ENCODE measurements around the gene RNF2. TPM values are rescaled to one million over a fixed set of nuclear protein-coding genes. Genes with fewer than 3 reads are reported as not detected.
"Not testable (repeated sequence)": the region's sequence is repeated elsewhere in the genome, so short reads cannot be mapped to it uniquely, and the experiment has no call there.

RNF2 gene
- total and polyA plus RNA-seq, 4 donors = 45.0 to 69.9 (median 57.6) TPM

GRCh38 chr1:185062710-185063370 lies 17.5 kb downstream of the RNF2 start:
- no peak for DNase-seq (ENCODE audit: low read depth in 4 of 6, low spot score in 6 of 6)
- Histone ChIP-seq H3K4me3 (ENCODE audit: low read depth, low read length) (no peak overlapping the region), H3K9me3 (ENCODE audit: control insufficient read depth, insufficient read depth, low read length) (no peaks in the 10 kb centered on the region), H3K4me1 (ENCODE audit: control insufficient read depth, insufficient read depth, low read length) (no peaks in the 10 kb centered on the region), H3K36me3 (ENCODE audit: control insufficient read depth, insufficient read depth, low read length) (no peaks in the 10 kb centered on the region), H3K27ac (ENCODE audit: low read depth, low read length) (no peak overlapping the region), H3K27me3 (ENCODE audit: control insufficient read depth, insufficient read depth, low read length) (no peaks in the 10 kb centered on the region)
- WGBS (ENCODE audit: insufficient coverage) = 80% methylated on average over 1 of the region's 1 CpG

GRCh38 chr1:185063719-185064118 lies 18.4 kb downstream of the RNF2 start:
- WGBS (ENCODE audit: insufficient coverage) = 63% methylated on average over 1 of the region's 2 CpGs
- no peak overlapping the region for H3K4me3 ChIP-seq (ENCODE audit: low read depth, low read length)
- H3K36me3 ChIP-seq (ENCODE audit: control insufficient read depth, insufficient read depth, low read length) = no peaks in the 10 kb centered on the region
- H3K27ac ChIP-seq (ENCODE audit: low read depth, low read length) = no peak overlapping the region
- DNase-seq (ENCODE audit: low read depth in 4 of 6, low spot score in 6 of 6) = no peak
- no peaks in the 10 kb centered on the region for H3K9me3 ChIP-seq (ENCODE audit: control insufficient read depth, insufficient read depth, low read length)
- H3K27me3 ChIP-seq (ENCODE audit: control insufficient read depth, insufficient read depth, low read length) = no peaks in the 10 kb centered on the region
- H3K4me1 ChIP-seq (ENCODE audit: control insufficient read depth, insufficient read depth, low read length) = no peaks in the 10 kb centered on the region

GRCh38 chr1:185065006-185065405 lies 19.6 kb downstream of the RNF2 start:
- H3K4me3 ChIP-seq (ENCODE audit: low read depth, low read length); DNase-seq (ENCODE audit: low read depth in 4 of 6, low spot score in 6 of 6); H3K4me1 ChIP-seq (ENCODE audit: control insufficient read depth, insufficient read depth, low read length); H3K9me3 ChIP-seq (ENCODE audit: control insufficient read depth, insufficient read depth, low read length); H3K27ac ChIP-seq (ENCODE audit: low read depth, low read length); H3K36me3 ChIP-seq (ENCODE audit: control insufficient read depth, insufficient read depth, low read length); H3K27me3 ChIP-seq (ENCODE audit: control insufficient read depth, insufficient read depth, low read length): not testable (repeated sequence)
- WGBS (ENCODE audit: insufficient coverage) = 100% methylated on average over 2 of the region's 3 CpGs

GRCh38 chr1:185066181-185066580 lies 20.8 kb downstream of the RNF2 start:
- no peak overlapping the region for H3K27ac ChIP-seq (ENCODE audit: low read depth, low read length)
- no peaks in the 10 kb centered on the region for H3K27me3 ChIP-seq (ENCODE audit: control insufficient read depth, insufficient read depth, low read length)
- no peak overlapping the region for H3K4me3 ChIP-seq (ENCODE audit: low read depth, low read length)
- no peaks in the 10 kb centered on the region for H3K36me3 ChIP-seq (ENCODE audit: control insufficient read depth, insufficient read depth, low read length)
- H3K9me3 ChIP-seq (ENCODE audit: control insufficient read depth, insufficient read depth, low read length) = no peaks in the 10 kb centered on the region
- no peaks in the 10 kb centered on the region for H3K4me1 ChIP-seq (ENCODE audit: control insufficient read depth, insufficient read depth, low read length)
- 100% methylated on average over 2 of the region's 2 CpGs for WGBS (ENCODE audit: insufficient coverage)
- no peak for DNase-seq (ENCODE audit: low read depth in 4 of 6, low spot score in 6 of 6)

- no peak overlapping the region for H3K4me3 ChIP-seq (ENCODE audit: low read depth, low read length)
- H3K27ac ChIP-seq (ENCODE audit: low read depth, low read length) = no peak overlapping the region
- no peaks in the 10 kb centered on the region for H3K27me3 ChIP-seq (ENCODE audit: control insufficient read depth, insufficient read depth, low read length)
- H3K9me3 ChIP-seq (ENCODE audit: control insufficient read depth, insufficient read depth, low read length) = no peaks in the 10 kb centered on the region
- H3K4me1 ChIP-seq (ENCODE audit: control insufficient read depth, insufficient read depth, low read length) = no peaks in the 10 kb centered on the region
- no peaks in the 10 kb centered on the region for H3K36me3 ChIP-seq (ENCODE audit: control insufficient read depth, insufficient read depth, low read length)
- DNase-seq (ENCODE audit: low read depth in 4 of 6, low spot score in 6 of 6) = no peak
Observed at GRCh38 chr1:185068341-185068740, 23.0 kb downstream of the RNF2 start.

- Histone ChIP-seq H3K4me1 (ENCODE audit: control insufficient read depth, insufficient read depth, low read length) (no peaks in the 10 kb centered on the region), H3K27ac (ENCODE audit: low read depth, low read length) (no peak overlapping the region), H3K9me3 (ENCODE audit: control insufficient read depth, insufficient read depth, low read length) (no peaks in the 10 kb centered on the region), H3K27me3 (ENCODE audit: control insufficient read depth, insufficient read depth, low read length) (no peaks in the 10 kb centered on the region), H3K36me3 (ENCODE audit: control insufficient read depth, insufficient read depth, low read length) (no peaks in the 10 kb centered on the region), H3K4me3 (ENCODE audit: low read depth, low read length) (no peak overlapping the region)
- 92% methylated on average over 2 of the region's 4 CpGs for WGBS (ENCODE audit: insufficient coverage)
- no peak for DNase-seq (ENCODE audit: low read depth in 4 of 6, low spot score in 6 of 6)
Observed at GRCh38 chr1:185069202-185069772, 23.9 kb downstream of the RNF2 start.

GRCh38 chr1:185070051-185070450 lies 24.7 kb downstream of the RNF2 start:
- Histone ChIP-seq H3K27me3 (ENCODE audit: control insufficient read depth, insufficient read depth, low read length) (no peaks in the 10 kb centered on the region), H3K36me3 (ENCODE audit: control insufficient read depth, insufficient read depth, low read length) (no peaks in the 10 kb centered on the region), H3K4me1 (ENCODE audit: control insufficient read depth, insufficient read depth, low read length) (no peaks in the 10 kb centered on the region)

GRCh38 chr1:185073725-185074124 lies 28.4 kb downstream of the RNF2 start:
- no peaks in the 10 kb centered on the region for H3K9me3 ChIP-seq (ENCODE audit: control insufficient read depth, insufficient read depth, low read length)
- no peak overlapping the region for H3K27ac ChIP-seq (ENCODE audit: low read depth, low read length)
- no peak for DNase-seq (ENCODE audit: low read depth in 4 of 6, low spot score in 6 of 6)
- H3K36me3 ChIP-seq (ENCODE audit: control insufficient read depth, insufficient read depth, low read length) = no peaks in the 10 kb centered on the region
- 100% methylated on average over 1 of the region's 2 CpGs for WGBS (ENCODE audit: insufficient coverage)
- H3K27me3 ChIP-seq (ENCODE audit: control insufficient read depth, insufficient read depth, low read length) = no peaks in the 10 kb centered on the region
- H3K4me1 ChIP-seq (ENCODE audit: control insufficient read depth, insufficient read depth, low read length) = no peaks in the 10 kb centered on the region
- no peak overlapping the region for H3K4me3 ChIP-seq (ENCODE audit: low read depth, low read length)

More at GRCh38 chr1:185070051-185070450, 24.7 kb downstream of the RNF2 start:
- DNase-seq (ENCODE audit: low read depth in 4 of 6, low spot score in 6 of 6) = no peak
- Histone ChIP-seq H3K9me3 (ENCODE audit: control insufficient read depth, insufficient read depth, low read length) (no peaks in the 10 kb centered on the region), H3K4me3 (ENCODE audit: low read depth, low read length) (no peak overlapping the region), H3K27ac (ENCODE audit: low read depth, low read length) (no peak overlapping the region)

- H3K36me3 ChIP-seq (ENCODE audit: control insufficient read depth, insufficient read depth, low read length) = no peaks in the 10 kb centered on the region
- H3K9me3 ChIP-seq (ENCODE audit: control insufficient read depth, insufficient read depth, low read length) = no peaks in the 10 kb centered on the region
- H3K4me1 ChIP-seq (ENCODE audit: control insufficient read depth, insufficient read depth, low read length) = no peaks in the 10 kb centered on the region
- no peak overlapping the region for H3K4me3 ChIP-seq (ENCODE audit: low read depth, low read length)
- H3K27me3 ChIP-seq (ENCODE audit: control insufficient read depth, insufficient read depth, low read length) = no peaks in the 10 kb centered on the region
- H3K27ac ChIP-seq (ENCODE audit: low read depth, low read length) = no peak overlapping the region
- no peak for DNase-seq (ENCODE audit: low read depth in 4 of 6, low spot score in 6 of 6)
Observed at GRCh38 chr1:185074307-185074706, 28.9 kb downstream of the RNF2 start.

GRCh38 chr1:185075476-185075875 lies 30.1 kb downstream of the RNF2 start:
- no peak overlapping the region for H3K27ac ChIP-seq (ENCODE audit: low read depth, low read length)
- DNase-seq (ENCODE audit: low read depth in 4 of 6, low spot score in 6 of 6) = no peak
- H3K9me3 ChIP-seq (ENCODE audit: control insufficient read depth, insufficient read depth, low read length) = no peaks in the 10 kb centered on the region
- H3K36me3 ChIP-seq (ENCODE audit: control insufficient read depth, insufficient read depth, low read length) = no peaks in the 10 kb centered on the region
- H3K4me1 ChIP-seq (ENCODE audit: control insufficient read depth, insufficient read depth, low read length) = no peaks in the 10 kb centered on the region
- no peak overlapping the region for H3K4me3 ChIP-seq (ENCODE audit: low read depth, low read length)
- H3K27me3 ChIP-seq (ENCODE audit: control insufficient read depth, insufficient read depth, low read length) = no peaks in the 10 kb centered on the region
- WGBS (ENCODE audit: insufficient coverage) = 67% methylated on average over 1 of the region's 3 CpGs
